Measurements from ENCODE around the gene TTC21A.

TTC21A gene

GRCh38 chr3:39139442-39139841 is 32.0 kb downstream of the TTC21A start:
- no peak for FAIRE-seq

DNA sequence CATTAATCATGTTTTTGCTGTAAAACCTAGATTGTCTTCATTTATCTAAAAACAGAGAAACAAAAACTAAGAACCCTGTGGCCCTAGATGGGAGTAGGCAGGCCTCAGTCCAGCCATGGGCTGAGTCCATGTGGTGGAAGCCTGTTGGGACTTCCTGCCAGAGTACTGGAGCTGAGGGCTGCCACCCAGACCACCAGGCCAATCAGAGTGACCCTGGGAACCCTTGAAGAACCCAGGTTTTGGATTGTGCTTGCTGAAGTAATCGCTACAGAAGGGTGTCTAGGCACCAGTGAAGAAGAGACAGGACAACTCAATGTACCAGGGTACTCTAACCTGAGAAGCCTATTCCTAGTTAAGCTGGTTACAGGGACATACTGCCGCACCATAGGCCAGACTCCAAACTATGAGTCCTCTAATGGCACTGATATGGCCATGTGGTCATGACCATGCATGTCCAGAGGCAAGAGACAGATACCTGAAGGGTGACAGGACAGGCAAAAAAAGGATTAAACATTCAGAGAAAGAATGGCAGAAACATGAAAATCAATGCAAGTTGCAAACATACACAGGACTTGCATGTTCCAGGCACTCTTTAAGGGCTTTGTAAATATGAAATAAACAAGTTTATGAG is 33.0 kb downstream of the TTC21A start:
- FAIRE-seq: no peak

- no peak for FAIRE-seq
These were observed 33.9 kb downstream of the TTC21A start for GRCh38 chr3:39141171-39141995.

DNA sequence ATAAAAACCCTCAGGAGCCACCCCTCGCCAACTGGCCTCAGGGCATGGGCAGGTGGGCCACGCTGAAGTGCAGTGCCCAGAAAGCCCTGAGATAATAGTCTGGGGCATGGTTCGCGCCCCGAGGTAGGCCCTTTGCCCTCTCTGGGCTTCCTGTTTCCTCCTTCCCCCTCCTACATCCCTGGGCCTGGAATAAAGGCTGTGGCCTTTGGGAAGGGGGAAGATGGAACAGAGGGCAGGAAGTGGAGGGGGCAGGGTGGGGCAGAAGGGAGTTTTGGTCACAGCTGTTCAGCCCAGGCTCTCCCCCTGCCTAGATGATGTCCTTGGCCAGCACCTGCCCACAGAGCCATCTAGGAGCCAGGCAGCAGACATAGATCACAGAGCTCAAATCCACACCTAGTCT is 34.6 kb downstream of the TTC21A start:
- no peak for FAIRE-seq

- FAIRE-seq: no peak
These were observed 35.8 kb downstream of the TTC21A start for GRCh38 chr3:39143051-39143885.

DNA sequence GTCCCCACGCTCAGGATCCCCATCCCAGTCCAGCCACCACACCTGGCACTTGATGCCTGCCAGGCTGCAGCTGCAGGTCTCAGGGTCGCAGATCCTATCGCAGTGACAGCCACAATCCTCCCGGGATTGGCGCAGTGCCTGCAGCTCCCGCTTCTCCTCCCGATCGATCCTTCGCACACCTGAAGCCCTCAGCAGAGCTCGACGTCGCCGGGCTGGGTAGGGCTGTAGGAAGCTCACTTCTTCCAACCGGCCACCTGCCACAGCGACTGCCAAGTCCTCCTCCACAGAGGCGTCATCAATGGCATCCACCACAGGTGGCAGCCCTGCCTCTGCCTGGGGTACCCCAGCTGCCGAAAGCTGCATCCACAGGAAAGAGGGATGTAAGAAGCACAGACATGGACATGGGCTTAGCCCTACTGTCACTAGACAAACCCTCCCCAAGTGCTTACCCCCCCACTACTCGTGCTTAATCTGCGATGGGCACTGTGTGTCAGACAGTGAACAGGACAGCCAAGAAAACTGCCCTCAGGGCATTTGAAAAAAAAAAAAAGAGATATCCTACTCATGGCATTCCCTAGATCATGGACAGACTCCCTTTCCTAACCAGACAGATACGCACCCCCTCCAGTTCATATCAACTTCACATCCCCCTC is 36.7 kb downstream of the TTC21A start:
- FAIRE-seq: no peak

GRCh38 chr3:39144748-39145380 is 37.4 kb downstream of the TTC21A start:
- FAIRE-seq: no peak

GRCh38 chr3:39146083-39146501 is 38.6 kb downstream of the TTC21A start:
- no peak for FAIRE-seq

- FAIRE-seq: no peak
These were observed 39.4 kb downstream of the TTC21A start for GRCh38 chr3:39146611-39147591.

- FAIRE-seq: no peak
These were observed 40.4 kb downstream of the TTC21A start for GRCh38 chr3:39147711-39148434.

DNA sequence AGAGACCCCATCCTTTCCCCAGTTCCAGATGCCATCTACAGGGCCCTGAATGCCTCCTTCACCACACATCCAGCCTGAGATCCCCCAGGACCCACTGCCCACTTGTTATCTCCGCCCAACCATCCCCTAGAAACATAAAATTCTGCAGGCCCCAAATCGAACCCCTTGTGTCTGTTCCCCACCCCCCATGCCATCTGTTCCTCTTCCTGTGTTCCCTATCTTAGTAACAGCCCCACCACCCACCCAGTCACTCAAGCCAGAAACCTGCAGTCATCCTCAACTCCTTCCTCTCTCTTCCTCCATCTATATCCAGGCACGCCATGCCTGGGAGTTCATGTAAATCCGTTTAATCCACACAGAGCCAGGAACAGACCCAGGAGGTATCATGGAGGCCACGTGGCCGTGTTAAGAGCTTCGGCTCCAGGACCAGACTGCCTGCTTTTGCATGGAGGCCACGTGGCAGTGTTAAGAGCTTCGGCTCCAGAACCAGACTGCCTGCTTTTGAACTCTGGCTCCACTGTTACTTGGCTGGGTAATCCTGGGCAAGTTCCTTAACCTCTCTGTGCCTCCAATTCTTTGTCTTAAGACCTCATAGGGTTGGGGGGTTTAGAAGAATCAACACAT is 41.1 kb downstream of the TTC21A start:
- FAIRE-seq: no peak

GRCh38 chr3:39149059-39149455 is 41.6 kb downstream of the TTC21A start:
- no peak for FAIRE-seq

DNA sequence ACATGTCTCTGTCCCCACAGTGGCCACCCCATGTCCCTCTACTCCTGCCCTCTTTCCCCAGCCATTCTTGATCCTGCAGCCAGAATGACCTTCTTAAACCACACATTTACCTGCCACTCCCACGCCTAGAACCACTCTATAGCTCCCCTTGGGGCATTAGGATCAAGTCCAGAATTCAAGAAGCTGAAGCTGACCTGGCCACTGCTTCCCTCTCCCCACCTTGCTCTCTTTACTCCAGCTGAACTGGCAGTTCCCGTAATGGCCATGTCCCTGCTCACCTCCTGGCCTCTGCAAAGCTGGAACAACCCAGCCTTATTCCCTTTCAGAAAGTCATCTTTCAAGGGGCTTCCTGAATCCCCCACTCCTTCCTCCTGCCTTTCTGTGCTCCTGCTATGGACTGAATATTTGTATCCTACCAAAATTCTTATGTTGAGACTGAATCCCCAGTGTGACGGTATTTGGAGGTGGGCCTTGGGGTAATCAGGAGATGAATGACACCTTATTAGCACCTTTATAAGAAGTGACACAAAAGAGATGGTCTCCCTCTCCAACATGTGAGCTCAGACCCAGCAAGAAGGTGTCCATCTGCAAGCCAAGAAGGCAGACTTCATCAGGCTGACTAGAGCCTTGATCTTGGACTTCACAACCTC is 42.1 kb downstream of the TTC21A start:
- no peak for FAIRE-seq

- FAIRE-seq: no peak
These were observed 42.8 kb downstream of the TTC21A start for GRCh38 chr3:39150148-39150802.

- no peak for FAIRE-seq
These were observed 43.5 kb downstream of the TTC21A start for GRCh38 chr3:39150803-39151631.

- FAIRE-seq: no peak
These were observed 46.4 kb downstream of the TTC21A start for GRCh38 chr3:39153977-39154279.

DNA sequence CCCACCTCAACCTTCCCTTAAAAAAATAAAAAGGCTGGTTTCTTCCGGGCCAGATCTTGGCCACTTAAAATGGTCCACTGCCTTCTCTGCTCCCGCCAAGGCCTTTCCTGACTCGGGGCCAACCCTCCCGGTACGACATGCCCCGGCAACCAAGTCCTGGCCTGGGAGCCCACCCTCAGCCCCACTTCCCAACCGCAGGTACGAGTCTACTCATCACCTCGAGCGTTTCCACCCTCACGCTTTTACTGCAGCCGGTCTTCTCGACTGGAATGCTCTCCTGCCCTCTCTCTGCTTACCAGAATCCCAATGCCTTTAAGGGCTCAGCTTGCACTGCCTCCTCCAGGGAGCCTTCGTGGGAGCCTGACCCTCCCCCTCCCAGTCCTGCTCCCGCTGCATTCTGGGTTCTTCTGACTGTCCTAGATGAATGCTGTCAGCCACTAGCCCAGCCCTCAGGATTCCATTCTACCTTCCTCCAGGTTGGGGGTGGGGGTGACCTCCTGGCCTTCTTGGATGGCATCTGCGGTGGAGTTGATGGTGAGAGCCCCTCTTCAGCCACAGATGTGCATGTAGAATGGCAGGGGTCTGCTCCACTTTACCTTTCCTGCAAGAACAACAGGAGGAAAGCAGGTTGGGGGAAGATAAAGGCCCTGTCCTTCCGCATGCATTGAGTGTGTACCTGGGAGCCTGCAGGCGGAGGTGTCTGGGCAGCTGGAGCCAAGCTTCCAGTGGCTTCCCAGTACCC is 47.0 kb downstream of the TTC21A start:
- no peak for FAIRE-seq

Measured in colon (tissue), 2 donors.